Neural cell (in vitro differentiated cells): ENCODE results near the gene PLSCR3. TPM values are rescaled to one million over a fixed set of nuclear protein-coding genes. Genes with fewer than 3 reads are reported as not detected.

ENCODE experiments used
- H2AFZ ChIP-seq: fragments of 200-600, 300-800 bp; sonication (generic), shearing (Covaris generic); 2 replicates; pipeline ENCODE4 v1.6.0; 2014; ENCODE audit warnings: low read depth, mild to moderate bottlenecking, antibody characterized with exemption, low read length, moderate library complexity
- H3F3A ChIP-seq: fragments of 200-600 bp; shearing (Covaris generic); 2 replicates; pipeline ENCODE4 v1.6.1; 2016; ENCODE audit warnings: mild to moderate bottlenecking, moderate library complexity, mixed read lengths, antibody characterized with exemption, low read length; ENCODE audit not compliant: insufficient read depth, poor library complexity, severe bottlenecking
- H3K27ac ChIP-seq: fragments of 200-600, 300-800 bp; sonication (generic), shearing (Covaris generic); 2 replicates; pipeline ENCODE4 v1.5.1; 2014; ENCODE audit warnings: mild to moderate bottlenecking, low read length, moderate library complexity
- H3K27me3 ChIP-seq: fragments of 300-800, 200-600 bp; sonication (generic), shearing (Covaris generic); 2 replicates; pipeline ENCODE4 v1.6.0; 2014; ENCODE audit warnings: mild to moderate bottlenecking, low read depth, low read length, moderate library complexity; ENCODE audit not compliant: insufficient read depth
- H3K36me3 ChIP-seq: fragments of 300-800, 200-600 bp; sonication (generic), shearing (Covaris generic); 2 replicates; pipeline ENCODE4 v1.5.1; 2014; ENCODE audit warnings: mild to moderate bottlenecking, antibody characterized with exemption, low read length, moderate library complexity; ENCODE audit not compliant: insufficient read depth
- H3K4me2 ChIP-seq: fragments of 300-800, 200-600 bp; sonication (generic), shearing (Covaris generic); 2 replicates; pipeline ENCODE4 v1.6.0; 2014; ENCODE audit warnings: mild to moderate bottlenecking, low read length
- H3K4me3 ChIP-seq: fragments of 300-800, 200-600 bp; sonication (generic), shearing (Covaris generic); 2 replicates; pipeline ENCODE4 v1.5.1; 2014; ENCODE audit warnings: mild to moderate bottlenecking, low read length, moderate library complexity
- H3K79me2 ChIP-seq: fragments of 200-600 bp; shearing (Covaris generic); replicated peaks from 2 replicates; pipeline ENCODE4 v1.6.0; 2014; ENCODE audit warnings: mild to moderate bottlenecking, low read length, moderate library complexity; ENCODE audit not compliant: insufficient read depth
- H3K9ac ChIP-seq: fragments of 300-800, 200-600 bp; sonication (generic), shearing (Covaris generic); 2 replicates; pipeline ENCODE4 v1.6.1; 2016; ENCODE audit warnings: mild to moderate bottlenecking, low read length, mixed read lengths
- H3K9me2 ChIP-seq: fragments of 200-600 bp; shearing (Covaris generic); 2 replicates; pipeline ENCODE4 v1.6.1; 2016; ENCODE audit warnings: mild to moderate bottlenecking, low read length, mixed read lengths; ENCODE audit not compliant: insufficient read depth
- H3K9me3 ChIP-seq: fragments of 200-600, 300-800 bp; sonication (generic), shearing (Covaris generic); 2 replicates; pipeline ENCODE4 v1.6.1; 2016; ENCODE audit warnings: mild to moderate bottlenecking, mixed run types, low read length, moderate library complexity, mixed read lengths
- H4K20me1 ChIP-seq: fragments of 200-600 bp; shearing (Covaris generic); 2 replicates; pipeline ENCODE4 v1.6.1; 2016; ENCODE audit warnings: mild to moderate bottlenecking, mixed run types; ENCODE audit not compliant: insufficient read depth
- EP300 ChIP-seq: fragments of 450-650 bp; conservative IDR thresholded peaks from 2 replicates; pipeline ENCODE4 v1.6.1; 2014; ENCODE audit warnings: antibody characterized with exemption, mild to moderate bottlenecking, moderate library complexity; ENCODE audit not compliant: poor library complexity, severe bottlenecking
- EZH2 ChIP-seq: fragments of 200-600, 300-800 bp; shearing (Covaris generic), sonication (generic); IDR thresholded peaks from 2 replicates; pipeline ENCODE4 v1.6.1; 2014; ENCODE audit warnings: antibody characterized with exemption, low read length, borderline replicate concordance, mild to moderate bottlenecking; ENCODE audit not compliant: insufficient read depth, poor library complexity, severe bottlenecking
- MXI1 ChIP-seq: fragments of 450-650 bp; conservative IDR thresholded peaks from 2 replicates; pipeline ENCODE4 v1.6.1; 2014; ENCODE audit warnings: antibody characterized with exemption, mild to moderate bottlenecking; ENCODE audit not compliant: poor library complexity, severe bottlenecking
- POLR2AphosphoS5 ChIP-seq: IDR thresholded peaks from 2 replicates; pipeline ENCODE4 v1.6.1; 2012
- RAD21 ChIP-seq: fragments of 450-650 bp; conservative IDR thresholded peaks from 2 replicates; pipeline ENCODE4 v1.6.1; 2014; ENCODE audit warnings: antibody characterized with exemption, mild to moderate bottlenecking, moderate library complexity
- SMC3 ChIP-seq: fragments of 450-650 bp; conservative IDR thresholded peaks from 2 replicates; pipeline ENCODE4 v1.6.1; 2014; ENCODE audit warnings: antibody characterized with exemption, mild to moderate bottlenecking, moderate library complexity; ENCODE audit not compliant: poor library complexity
- TAF1 ChIP-seq: IDR thresholded peaks from 2 replicates; pipeline ENCODE4 v1.6.1; 2012; ENCODE audit warnings: low read depth
- polyA plus RNA-seq: library from polyadenylated mRNA; depleted of rRNA; stranded (reverse); fragments of >200 nt; gene quantifications from 2 replicates; pipeline ENCODE4 v1.2.3, GENCODE V29; 2014
- TF ChIP-seq, protein P1 (sequence below): fragments of 450-650 bp; IDR thresholded peaks from 2 replicates; pipeline ENCODE4 v1.5.1; 2014; ENCODE audit warnings: antibody characterized with exemption, mild to moderate bottlenecking, moderate library complexity; ENCODE audit not compliant: poor library complexity, severe bottlenecking
- TF ChIP-seq, protein P2 (sequence below): IDR thresholded peaks from 2 replicates; pipeline ENCODE4 v1.6.1; 2012; ENCODE audit warnings: borderline replicate concordance

PLSCR3 gene
- polyA plus RNA-seq, 1 donor from 2014 or later: 15.9 TPM

GRCh38 chr17:7352503-7352889, 41.8 kb downstream of the PLSCR3 start:
- Histone ChIP-seq H3K9me2 (no peaks in the 10 kb centered on the region), H3K27ac (peak overlapping the region; percentile 78), H3K4me3 (peak overlapping the region; percentile 92), H3K9me3 (no peaks in the 10 kb centered on the region), H3F3A (no peaks in the 10 kb centered on the region), H3K4me2 (peak overlapping the region; percentile 30), H3K36me3 (no peaks in the 10 kb centered on the region), H4K20me1 (no peaks in the 10 kb centered on the region), H3K27me3 (no peaks in the 10 kb centered on the region), H2AFZ (no peak overlapping the region), H3K9ac (peak overlapping the region; percentile 89), H3K79me2 (peaks cover 3% of the 10 kb centered on the region)
- TF ChIP-seq SMC3: no peak
- TF ChIP-seq, protein P1, sequence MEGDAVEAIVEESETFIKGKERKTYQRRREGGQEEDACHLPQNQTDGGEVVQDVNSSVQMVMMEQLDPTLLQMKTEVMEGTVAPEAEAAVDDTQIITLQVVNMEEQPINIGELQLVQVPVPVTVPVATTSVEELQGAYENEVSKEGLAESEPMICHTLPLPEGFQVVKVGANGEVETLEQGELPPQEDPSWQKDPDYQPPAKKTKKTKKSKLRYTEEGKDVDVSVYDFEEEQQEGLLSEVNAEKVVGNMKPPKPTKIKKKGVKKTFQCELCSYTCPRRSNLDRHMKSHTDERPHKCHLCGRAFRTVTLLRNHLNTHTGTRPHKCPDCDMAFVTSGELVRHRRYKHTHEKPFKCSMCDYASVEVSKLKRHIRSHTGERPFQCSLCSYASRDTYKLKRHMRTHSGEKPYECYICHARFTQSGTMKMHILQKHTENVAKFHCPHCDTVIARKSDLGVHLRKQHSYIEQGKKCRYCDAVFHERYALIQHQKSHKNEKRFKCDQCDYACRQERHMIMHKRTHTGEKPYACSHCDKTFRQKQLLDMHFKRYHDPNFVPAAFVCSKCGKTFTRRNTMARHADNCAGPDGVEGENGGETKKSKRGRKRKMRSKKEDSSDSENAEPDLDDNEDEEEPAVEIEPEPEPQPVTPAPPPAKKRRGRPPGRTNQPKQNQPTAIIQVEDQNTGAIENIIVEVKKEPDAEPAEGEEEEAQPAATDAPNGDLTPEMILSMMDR: peak; percentile 30

GRCh38 chr17:7351665-7352502, 42.4 kb downstream of the PLSCR3 start, which contains the start of gene KCTD11:
KCTD11 (plus strand) TSS chr17:7352162.
- H3K4me2 ChIP-seq: peak within 1 kb of the TSS; percentile 65
- TF ChIP-seq RAD21 (no peak), POLR2AphosphoS5 (peak; percentile 71), EP300 (no peak), EZH2 (no peak), SMC3 (peak; percentile 53), MXI1 (no peak), TAF1 (no peak)
- TF ChIP-seq, protein P1: peak; percentile 86
- TF ChIP-seq, protein P2, sequence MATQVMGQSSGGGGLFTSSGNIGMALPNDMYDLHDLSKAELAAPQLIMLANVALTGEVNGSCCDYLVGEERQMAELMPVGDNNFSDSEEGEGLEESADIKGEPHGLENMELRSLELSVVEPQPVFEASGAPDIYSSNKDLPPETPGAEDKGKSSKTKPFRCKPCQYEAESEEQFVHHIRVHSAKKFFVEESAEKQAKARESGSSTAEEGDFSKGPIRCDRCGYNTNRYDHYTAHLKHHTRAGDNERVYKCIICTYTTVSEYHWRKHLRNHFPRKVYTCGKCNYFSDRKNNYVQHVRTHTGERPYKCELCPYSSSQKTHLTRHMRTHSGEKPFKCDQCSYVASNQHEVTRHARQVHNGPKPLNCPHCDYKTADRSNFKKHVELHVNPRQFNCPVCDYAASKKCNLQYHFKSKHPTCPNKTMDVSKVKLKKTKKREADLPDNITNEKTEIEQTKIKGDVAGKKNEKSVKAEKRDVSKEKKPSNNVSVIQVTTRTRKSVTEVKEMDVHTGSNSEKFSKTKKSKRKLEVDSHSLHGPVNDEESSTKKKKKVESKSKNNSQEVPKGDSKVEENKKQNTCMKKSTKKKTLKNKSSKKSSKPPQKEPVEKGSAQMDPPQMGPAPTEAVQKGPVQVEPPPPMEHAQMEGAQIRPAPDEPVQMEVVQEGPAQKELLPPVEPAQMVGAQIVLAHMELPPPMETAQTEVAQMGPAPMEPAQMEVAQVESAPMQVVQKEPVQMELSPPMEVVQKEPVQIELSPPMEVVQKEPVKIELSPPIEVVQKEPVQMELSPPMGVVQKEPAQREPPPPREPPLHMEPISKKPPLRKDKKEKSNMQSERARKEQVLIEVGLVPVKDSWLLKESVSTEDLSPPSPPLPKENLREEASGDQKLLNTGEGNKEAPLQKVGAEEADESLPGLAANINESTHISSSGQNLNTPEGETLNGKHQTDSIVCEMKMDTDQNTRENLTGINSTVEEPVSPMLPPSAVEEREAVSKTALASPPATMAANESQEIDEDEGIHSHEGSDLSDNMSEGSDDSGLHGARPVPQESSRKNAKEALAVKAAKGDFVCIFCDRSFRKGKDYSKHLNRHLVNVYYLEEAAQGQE: peak; percentile 50
- H3K27ac ChIP-seq: peak within 1 kb of the TSS; percentile 78
- peak within 1 kb of the TSS; percentile 92 for H3K4me3 ChIP-seq
- H3K27me3 ChIP-seq: no peaks in the 10 kb centered on the region
- no peaks in the 10 kb centered on the region for H3F3A ChIP-seq
- no peaks in the 10 kb centered on the region for H4K20me1 ChIP-seq
- no peaks in the 10 kb centered on the region for H3K9me3 ChIP-seq
- H2AFZ ChIP-seq: peak within 1 kb of the TSS; percentile 83
- peak within 1 kb of the TSS; percentile 89 for H3K9ac ChIP-seq
- H3K79me2 ChIP-seq: peaks cover 3% of the 10 kb centered on the region
- no peaks in the 10 kb centered on the region for H3K9me2 ChIP-seq
- no peaks in the 10 kb centered on the region for H3K36me3 ChIP-seq
